Activated CD4-positive, CD25-positive, alpha-beta regulatory T cell treated with anti-CD3 and anti-CD28 coated beads, Interleukin-2, amount 50 U/mL, for 16 hours (primary cell): ENCODE data around the gene SENP6.
"Not testable (repeated sequence)": the region's sequence is repeated elsewhere in the genome, so short reads cannot be mapped to it uniquely, and the experiment has no call there.

ENCODE experiments used
- DNase-seq: peaks from one replicate; pipeline ENCODE4 v3.0.0-alpha.2; 2020; ENCODE audit warnings: low read depth, low spot score

SENP6 gene

DNA sequence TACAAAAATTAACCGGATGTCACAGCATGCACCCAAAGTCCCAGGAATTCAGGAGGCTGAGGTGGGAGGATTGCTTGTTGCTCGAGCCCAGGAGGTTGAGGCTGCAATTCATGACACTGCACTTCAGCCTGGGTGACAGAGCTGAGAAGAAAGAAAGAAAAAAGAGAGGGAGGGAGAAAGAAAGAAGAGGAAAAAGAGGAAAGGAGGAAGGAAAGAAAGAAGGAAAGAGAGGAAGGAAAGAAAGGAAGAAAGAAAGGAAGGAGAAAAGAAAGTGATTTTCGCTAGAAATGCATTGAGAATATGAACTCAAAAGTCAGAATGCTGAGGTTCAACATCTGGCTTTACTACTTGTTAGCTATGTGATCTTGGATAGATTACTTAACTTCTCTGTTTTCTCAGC lies 6.6 kb downstream of the SENP6 start:
- no peak for DNase-seq

DNA sequence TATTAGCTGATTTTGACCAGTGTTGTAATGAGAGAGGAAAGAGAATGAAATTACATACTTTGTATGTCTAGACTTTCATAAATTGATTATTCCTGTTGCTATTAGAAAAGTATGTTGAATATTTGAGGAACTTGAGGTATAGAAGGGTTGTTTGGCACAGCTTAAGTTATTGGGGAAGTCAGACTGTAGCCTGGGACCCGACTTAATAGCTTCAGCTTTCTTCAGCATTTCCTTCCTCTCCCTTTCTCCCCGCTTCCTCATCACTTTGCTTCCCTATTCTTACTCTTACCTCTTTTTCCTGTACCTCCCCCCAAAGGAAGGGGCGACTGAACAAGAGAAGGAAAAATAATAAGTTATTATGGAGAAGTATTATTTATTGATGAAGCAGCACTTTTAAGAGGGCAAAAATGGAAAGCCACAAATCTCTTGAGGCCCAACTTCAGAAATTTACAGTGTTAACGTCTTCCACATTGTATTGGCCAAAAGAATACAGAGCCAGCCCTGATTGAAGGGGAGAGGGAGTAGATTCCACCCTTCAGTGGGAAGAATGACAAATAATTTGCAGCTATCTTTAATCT lies 7.4 kb downstream of the SENP6 start:
- DNase-seq = no peak

DNA sequence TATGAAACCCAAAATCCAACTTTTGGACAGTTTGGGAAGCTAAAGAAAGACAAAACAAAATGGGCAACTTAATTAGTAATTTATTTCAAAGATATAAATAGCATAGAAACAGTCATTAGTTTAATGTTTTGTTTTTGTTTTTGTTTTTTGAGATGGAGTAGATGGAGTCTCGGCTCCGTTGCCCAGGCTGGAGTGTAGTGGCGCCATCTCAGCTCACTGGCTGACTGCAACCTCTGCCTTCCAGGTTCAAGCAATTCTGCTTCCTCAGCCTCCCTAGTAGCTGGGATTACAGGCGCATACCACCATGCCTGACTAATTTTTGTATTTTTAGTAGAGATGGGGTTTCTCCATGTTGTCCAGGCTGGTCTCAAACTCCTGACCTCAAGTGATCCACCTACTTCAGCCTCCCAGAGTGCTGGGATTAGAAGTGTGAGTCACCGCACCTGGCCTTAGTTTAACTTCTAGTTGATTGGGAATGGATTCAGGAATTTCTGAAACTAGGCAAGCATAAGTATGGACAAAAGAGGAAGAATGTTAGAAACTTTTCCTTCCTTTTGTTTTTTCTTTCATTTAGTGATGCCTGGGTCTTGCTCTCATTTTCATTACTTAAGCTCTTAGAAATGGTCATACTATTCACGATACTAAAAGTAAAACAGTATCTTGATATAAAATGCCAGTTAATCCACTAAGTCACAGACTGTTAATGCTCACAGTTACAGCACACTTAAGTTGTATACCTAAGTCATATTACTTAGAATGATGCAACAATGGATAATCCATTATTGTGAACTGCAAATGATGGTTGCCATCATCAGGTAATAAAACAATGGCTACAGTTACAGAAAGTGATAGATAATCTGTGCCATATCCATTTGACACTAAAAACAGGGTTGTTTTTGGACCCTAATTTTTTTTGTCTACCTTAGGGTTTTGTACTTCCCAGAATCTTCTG lies 8.2 kb downstream of the SENP6 start:
- no peak for DNase-seq

DNA sequence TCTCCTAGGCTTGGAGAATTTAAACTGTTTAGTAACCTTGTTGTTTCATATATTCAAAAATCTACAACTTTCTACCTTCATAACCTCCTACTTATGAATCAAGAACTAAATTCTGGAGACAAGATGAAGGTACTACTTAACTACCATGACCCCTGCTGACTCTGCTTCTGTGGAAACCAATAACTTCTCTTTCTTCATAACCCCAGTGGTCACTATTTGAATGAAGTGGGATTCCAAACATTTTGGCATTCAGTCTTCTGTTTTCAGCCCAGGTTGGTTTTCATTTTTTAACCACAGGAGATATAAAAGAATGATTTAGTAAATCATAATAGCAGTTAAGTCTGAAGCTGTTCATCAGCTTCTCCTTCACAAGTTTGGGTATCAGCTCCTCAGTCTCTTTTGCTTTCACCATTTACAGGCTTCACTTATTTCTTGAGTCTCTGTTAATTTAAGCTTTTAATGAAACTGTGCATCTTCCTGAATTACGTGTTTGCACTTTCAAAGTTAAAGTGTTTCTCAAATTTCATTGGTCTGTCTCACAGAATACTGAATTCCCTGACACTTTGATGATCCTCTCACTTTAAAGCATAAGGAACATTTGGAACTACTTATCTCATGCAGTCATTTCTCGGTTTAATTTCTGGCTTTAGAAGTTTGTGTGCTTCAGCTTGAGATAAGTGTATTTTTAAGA lies 9.5 kb downstream of the SENP6 start:
- no peak for DNase-seq

DNA sequence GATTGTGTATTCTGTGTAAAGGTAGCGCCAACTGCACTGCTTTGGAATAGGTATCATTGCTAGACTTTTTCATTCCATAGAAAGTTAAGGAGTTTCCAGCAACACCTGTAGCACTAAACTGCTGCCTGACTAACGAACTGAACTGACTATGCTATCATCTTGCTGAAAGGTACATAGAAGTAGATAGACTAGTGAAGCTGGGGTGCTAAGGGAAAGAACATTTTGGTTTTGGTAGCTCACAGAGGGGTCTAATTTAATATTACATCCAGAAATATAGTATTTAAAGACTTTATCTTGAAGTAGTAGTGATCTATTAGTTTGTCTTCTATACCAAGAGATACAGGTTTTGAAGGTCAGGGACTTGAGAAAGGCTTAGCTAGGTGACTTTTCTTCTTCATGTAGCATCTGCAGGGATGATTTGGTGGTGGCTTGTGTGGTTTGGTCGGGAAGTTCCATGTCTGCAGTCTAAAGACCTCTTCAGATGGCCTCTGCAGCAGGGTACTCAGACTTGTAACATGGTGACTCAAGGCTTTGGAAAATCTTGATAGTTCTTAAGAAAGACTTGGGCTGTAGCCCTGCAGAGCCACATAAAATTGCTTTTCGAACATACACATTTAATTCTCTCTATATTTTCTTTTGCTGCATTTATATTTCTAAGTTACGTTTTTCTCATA lies 10.2 kb downstream of the SENP6 start:
- DNase-seq = no peak

DNA sequence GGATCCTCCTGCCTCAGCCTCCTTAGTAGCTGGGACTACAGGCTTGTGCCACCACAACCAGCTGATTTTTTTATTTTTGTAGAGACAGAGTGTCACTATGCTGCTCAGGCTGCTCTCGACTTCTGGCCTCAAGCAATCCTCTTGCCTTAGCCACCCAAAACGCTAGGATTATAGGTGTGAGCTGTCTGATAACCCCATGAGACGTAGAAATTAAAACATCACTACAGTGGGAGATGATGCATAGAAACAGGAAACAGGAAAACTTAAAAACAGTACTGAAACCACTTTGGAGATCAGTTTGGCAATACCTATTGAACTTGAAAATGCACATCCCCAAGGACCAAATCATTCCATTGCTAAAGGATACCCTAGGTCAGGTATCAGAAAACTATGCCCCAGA lies 10.8 kb downstream of the SENP6 start:
- no peak for DNase-seq

DNA sequence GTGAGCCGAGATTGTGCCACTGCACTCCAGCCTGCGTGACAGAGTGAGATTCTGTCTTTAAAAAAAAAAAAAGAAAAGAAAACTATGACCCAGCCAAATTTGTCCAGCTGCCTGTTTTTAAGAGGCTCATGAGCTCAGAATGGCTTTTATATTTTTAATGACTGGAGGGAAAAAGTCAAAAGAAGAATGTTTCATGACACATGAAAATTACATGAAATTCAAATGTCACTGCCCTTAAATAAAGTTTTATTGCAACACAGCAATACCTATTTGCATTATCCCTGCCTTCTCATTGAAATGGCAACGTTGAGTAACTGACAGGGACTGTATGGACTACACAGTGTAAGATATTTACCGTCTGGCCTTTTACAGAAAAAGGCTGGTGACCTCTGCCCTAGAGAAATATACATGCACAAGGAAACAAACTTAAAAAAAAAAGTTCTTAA lies 11.4 kb downstream of the SENP6 start:
- DNase-seq = no peak

DNA sequence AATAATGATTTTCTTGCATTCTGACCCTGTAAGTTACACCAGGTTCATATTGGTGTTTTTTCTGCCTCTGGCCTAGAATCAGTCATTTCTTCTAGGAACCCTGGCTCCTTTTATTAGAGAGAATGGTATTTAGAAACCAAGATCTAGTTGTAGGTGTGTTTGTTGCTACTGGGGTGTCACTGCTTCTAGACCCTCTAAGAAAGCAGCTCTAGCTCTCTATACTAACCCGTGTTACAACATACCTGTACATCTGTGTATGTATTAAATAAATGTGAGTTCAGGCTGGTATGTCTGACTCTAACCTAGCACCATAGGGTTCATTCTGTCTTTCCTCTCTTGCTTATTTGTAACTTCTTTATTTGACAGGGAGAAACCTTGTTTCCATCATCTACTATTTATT lies 16.8 kb downstream of the SENP6 start:
- DNase-seq = no peak

DNA sequence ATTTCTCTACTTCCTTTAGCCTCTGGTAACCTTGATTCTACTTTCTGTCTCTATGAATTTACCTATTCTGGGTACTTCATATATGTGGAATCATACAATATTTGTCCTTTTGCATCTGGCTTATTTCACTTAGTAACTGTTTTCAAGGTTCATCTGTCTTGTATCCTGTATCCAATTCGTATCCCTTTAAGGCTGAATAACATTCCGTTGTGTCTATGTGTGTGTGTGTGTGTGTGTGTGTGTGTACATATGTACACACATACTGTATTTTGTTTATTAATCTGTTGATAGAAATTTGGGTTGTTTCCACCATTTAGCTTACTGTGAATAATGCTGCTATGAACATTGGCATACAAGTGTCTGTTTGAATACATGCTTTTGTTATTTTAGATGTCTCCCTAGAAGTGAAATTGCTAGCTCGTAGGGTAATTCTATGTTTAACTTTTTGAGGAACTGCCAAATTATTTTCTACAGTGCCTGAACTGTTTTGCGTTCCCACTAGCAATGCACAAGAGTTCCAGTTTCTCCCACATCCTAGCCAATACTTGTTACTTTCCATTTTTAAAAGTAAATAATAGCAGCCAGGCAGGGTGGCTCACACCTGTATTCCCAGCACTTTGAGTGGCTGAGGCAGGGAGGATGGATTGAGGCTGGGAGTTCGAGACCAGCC lies 17.7 kb downstream of the SENP6 start:
- DNase-seq = no peak

DNA sequence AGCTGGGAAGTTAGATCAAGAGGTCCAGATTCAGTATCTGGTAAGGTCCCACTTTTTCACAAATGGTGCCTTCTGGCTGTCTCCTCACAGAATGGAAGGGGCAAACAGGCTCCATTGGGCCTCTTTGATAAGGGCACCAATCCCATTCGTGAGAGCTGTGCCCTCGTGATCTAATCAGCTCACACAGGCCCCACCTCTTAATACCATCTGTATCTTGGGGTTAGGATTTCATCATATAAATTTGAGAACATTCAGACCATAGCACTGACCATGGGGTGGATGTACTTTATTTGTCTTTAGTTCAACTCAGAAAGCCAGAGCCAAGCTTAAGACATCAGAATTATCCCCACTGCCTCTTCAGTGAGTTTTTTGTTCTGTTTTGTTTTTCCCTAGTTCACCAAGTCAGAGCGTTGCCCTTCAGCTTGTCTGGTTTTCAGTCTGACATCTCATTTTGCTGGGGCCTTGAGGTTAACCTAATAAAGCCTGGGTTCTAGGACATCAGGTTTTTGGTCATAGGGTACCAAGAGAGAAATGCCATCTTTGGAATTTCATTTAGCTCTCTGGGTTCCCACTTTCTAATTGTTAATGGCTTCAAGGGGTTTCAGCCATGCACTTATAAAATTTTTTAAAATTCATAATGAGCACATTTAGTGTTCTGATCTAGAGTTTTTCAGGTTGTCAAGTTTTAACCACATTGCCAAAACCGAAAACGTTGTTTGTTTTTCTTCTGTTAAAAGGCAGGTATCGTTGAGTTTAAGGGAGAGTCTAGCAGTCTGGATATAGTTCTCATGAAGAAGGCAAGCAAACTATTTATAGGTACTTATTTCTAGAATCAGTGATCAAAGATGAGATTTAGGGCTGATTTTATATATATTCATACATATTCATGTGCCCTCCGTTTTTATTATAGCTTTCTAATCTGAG lies 19.0 kb downstream of the SENP6 start:
- DNase-seq = no peak

DNA sequence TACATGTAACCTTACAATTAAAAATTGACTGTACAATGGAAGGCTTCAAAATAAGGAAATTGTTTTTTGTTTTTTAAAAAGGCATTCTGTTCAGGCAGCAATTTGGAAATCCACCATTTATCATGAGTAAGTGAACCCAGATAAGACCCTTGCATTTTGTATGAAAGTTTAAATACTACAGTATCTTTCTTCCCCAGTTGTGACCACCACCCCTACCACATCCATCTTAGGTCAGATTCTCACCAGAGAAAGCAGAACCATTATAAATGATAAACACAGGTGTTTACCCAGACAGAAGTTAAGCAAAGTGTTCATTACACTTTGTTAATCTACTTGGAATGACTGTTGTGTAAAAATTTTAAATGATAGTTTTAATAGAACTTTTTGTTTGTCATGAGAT lies 20.2 kb downstream of the SENP6 start:
- DNase-seq = no peak

DNA sequence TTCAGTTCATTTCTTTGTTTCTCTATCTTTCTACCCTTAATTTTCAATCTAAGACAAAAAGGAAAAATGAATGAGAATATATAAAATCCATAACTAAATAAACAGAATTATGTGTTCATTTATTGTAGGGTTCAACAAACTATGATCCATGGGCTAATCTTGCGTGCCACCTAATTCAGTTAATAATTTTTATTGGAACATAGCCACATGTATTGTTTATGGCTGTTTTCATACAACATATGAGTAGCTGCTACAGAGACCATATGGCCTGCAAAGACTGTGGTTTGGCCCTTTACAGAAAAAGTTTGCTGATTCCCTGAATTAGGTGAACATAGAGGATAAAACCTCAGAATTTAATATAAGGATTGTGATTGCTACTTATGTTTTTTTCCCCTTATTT lies 21.8 kb downstream of the SENP6 start:
- DNase-seq = no peak

DNA sequence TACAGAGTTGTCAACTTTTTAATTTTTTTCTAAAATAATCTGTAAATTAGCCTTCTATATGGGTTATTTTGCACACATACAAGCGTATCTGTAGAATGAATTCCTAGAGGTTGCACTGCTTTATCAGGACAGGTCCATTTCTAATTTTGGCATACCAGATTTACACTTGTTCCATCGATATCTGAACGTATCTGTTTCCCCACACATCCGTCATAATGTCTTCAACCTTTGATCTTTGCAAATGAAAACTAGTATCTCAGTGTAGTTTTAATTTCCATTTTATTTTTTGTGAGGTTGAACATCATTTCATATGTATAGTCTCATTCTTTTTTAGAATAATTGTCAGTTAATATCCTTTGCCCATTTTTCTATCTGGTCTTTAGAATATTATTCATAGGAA lies 22.7 kb downstream of the SENP6 start:
- no peak for DNase-seq

DNA sequence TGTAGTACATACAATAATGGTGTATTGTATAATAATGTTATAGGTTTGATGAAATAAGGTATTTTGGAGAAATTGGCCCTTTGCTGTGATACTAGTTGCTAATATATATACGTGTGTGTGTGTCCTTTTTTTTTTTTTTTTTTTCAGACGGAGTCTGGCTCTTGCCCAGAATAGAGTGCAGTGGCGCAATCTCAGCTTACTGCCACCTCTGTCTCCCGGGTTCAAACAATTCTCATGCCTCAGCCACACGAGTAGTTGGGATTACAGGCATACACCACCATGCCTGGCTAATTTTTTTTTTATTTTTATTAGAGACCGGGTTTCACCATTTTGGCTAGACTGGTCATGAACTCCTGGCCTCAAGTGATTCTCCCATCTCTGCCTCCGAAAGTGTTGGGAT lies 23.3 kb downstream of the SENP6 start:
- no peak for DNase-seq

DNA sequence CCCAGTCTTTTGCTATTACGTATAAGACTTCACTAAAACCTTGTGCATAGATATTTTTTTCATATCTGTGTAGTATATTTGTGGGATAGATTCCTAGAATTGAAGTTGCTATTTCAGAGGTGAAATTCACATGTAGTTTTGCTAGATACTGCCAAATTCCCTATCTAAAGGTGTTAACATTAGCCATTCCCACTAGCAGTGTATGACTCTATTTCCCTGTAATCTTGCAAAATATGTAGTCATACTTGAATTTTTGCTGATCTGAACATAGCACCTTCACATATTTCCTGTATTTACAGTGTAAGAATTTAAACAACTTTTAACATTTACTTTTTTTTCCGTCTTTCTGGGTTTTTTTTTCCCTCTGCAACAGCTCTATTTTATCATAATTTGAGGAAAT lies 24.9 kb downstream of the SENP6 start:
- DNase-seq = no peak

DNA sequence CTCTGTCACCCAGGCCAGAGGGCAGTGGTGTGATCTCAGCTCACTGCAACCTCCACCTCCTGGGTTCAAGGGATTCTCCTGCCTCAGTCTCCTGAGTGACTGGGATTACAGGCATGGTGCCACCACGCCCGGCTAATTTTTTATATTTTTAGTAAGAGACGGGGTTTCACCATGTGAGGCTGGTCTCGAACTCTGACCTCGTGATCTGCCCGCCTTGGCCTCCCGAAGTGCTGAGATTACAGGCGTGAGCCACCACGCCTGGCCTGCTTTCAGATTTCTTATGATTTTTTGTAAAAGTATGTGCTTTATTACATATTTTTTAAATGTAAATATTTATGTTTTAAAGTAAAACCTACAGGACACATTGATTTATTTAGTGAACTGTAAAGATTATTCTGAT lies 26.0 kb downstream of the SENP6 start:
- not testable (repeated sequence) for DNase-seq

DNA sequence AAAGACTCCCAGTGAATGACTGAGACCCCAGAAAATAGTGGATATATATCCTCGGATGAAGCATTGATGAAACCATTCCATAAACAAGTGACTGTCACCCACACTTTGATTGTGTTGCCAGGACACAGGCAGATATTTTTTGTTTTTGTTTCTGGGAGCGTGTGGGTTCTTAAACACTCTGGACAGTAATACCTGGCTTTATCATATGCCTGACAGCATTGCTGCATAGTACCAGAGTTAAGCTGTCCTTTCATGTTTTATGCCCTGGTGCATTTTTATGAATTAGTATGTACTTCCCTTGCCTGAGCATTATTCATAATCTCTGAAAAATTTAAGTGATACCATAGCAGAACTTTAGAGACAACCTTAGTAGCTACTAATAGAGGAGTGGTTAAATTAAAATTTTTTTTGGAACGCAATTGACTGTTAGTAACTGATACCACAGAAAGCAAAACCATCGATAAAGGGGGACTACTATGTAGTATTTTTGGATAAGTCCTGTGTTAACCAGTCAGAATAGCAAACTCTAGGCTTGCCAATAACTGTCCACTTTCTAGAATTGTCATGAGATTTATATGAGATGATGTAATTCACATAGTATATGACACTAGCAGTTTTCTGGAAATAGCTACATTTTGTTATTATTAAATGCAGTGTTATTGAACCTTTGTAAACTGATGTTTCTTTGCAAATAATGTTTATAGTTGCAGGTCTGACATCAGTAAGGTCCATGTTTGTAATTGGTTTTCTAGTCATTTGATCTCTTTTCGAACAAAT lies 30.4 kb downstream of the SENP6 start:
- DNase-seq = no peak

DNA sequence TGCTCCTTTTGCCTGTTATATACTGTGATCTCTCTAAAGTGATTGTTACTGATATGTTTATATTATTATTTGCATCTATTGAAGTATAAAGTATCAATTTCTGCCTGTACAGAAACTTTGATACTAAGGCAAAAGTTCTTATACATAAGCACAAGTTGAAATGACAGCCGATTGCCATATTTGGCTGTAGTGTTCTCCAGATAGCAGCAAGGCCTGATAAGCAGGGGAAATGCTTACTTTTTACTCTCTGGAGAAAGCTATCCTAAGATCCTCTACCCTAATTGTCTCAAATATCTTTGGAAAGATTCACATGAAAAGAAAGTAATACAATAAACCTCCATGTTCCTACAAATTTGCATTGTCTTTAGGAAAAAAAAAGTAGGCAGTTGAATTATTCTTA lies 31.4 kb downstream of the SENP6 start:
- no peak for DNase-seq

DNA sequence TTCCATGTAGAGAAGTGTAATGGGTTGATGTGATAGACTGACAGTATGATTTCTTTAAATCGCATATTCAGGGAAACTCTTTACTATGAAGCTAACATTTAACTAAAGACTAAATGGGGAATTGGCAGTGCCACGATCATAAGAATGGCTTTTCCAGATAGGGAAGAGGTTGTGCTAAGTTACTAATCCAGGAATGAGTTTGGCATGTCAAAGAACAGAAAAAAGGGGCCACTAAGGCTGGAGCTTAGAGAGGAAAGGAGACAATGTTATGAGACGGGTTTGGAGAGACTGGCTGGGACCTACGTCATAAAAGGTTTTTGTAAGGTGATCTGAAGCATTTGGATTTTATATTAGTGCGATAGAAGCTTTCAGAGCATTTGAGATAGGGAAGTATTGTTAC lies 40.6 kb downstream of the SENP6 start:
- no peak for DNase-seq

DNA sequence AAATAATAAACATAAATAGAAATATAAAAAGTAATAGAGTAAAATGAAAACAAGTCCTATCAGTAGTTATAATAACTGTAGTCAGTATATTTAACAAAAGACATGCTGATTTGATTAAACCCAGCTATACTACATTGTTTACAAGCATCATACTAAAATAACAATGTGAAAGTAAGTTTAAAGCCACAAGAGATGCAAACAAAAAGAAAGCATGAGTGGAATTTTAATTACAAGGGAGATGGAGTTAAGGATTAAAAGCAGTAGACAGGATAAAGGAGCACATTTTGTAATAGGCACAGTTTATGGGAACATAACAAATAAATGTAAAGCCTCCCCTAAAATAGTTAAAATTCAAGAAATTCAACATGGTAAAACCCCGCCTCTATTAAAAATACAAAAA lies 41.5 kb downstream of the SENP6 start:
- no peak for DNase-seq
